Neural progenitor cell (in vitro differentiated cells): Measurements from ENCODE around the gene TMCC1. TPM values are rescaled to one million over a fixed set of nuclear protein-coding genes. Genes with fewer than 3 reads are reported as not detected.

Experiments used
- DNase-seq: peaks from one replicate; pipeline ENCODE4 v3.0.0-alpha.2; 2016; ENCODE audit warnings: low spot score
- H2AFZ ChIP-seq: fragments of 200-600 bp; sonication (generic); replicated peaks from 2 replicates; pipeline ENCODE4 v1.6.1; 2016; ENCODE audit warnings: antibody characterized with exemption
- H3F3A ChIP-seq: fragments of 200-600 bp; sonication (generic); 2 replicates; pipeline ENCODE4 v1.6.1; 2016; ENCODE audit warnings: antibody characterized with exemption, low read depth
- H3K27ac ChIP-seq: fragments of 200-600 bp; sonication (generic); 2 replicates; pipeline ENCODE4 v1.5.1; 2016; ENCODE audit warnings: mild to moderate bottlenecking
- H3K27me3 ChIP-seq: fragments of 200-600 bp; sonication (generic); 2 replicates; pipeline ENCODE4 v1.6.1; 2016; ENCODE audit warnings: mild to moderate bottlenecking, moderate library complexity
- H3K36me3 ChIP-seq: fragments of 200-600 bp; sonication (generic); 2 replicates; pipeline ENCODE4 v1.5.1; 2016
- H3K4me1 ChIP-seq: fragments of 200-600 bp; sonication (generic); 2 replicates; pipeline ENCODE4 v1.6.1; 2016; ENCODE audit warnings: mixed run types
- H3K4me2 ChIP-seq: fragments of 200-600 bp; sonication (generic); 2 replicates; pipeline ENCODE4 v1.6.1; 2016
- H3K4me3 ChIP-seq: fragments of 200-600 bp; sonication (generic); 2 replicates; pipeline ENCODE4 v1.5.1; 2016
- H3K79me2 ChIP-seq: fragments of 200-600 bp; sonication (generic); 2 replicates; pipeline ENCODE4 v1.6.1; 2016; ENCODE audit warnings: low read depth
- H3K9ac ChIP-seq: fragments of 200-600 bp; sonication (generic); 2 replicates; pipeline ENCODE4 v1.6.1; 2016
- H3K9me3 ChIP-seq: fragments of 200-600 bp; sonication (generic); 2 replicates; pipeline ENCODE4 v1.5.1; 2016; ENCODE audit warnings: low read depth
- H4K20me1 ChIP-seq: fragments of 200-600 bp; sonication (generic); 2 replicates; pipeline ENCODE4 v1.6.1; 2016; ENCODE audit warnings: low read depth
- H3K27ac Mint-ChIP-seq: 3 replicates; pipeline ENCODE4 v1.8.0; 2021; ENCODE audit warnings: mixed read lengths
- H3K27me3 Mint-ChIP-seq: 2 replicates; pipeline ENCODE4 v1.8.0; 2022; ENCODE audit warnings: low read depth, mild to moderate bottlenecking, inconsistent platforms, moderate library complexity, mixed read lengths; ENCODE audit not compliant: insufficient read depth
- H3K36me3 Mint-ChIP-seq: 3 replicates; pipeline ENCODE4 v1.8.0; 2021; ENCODE audit warnings: mixed read lengths
- H3K4me1 Mint-ChIP-seq: 3 replicates; pipeline ENCODE4 v1.8.0; 2021; ENCODE audit warnings: mixed read lengths
- H3K4me3 Mint-ChIP-seq: 3 replicates; pipeline ENCODE4 v1.8.0; 2021; ENCODE audit warnings: mild to moderate bottlenecking, moderate library complexity, mixed read lengths
- H3K9me3 Mint-ChIP-seq: 3 replicates; pipeline ENCODE4 v1.8.0; 2020; ENCODE audit warnings: mixed read lengths
- CTCF ChIP-seq: fragments of 200-600 bp; sonication (generic); IDR thresholded peaks from 2 replicates; pipeline ENCODE4 v1.5.1; 2017; ENCODE audit warnings: antibody characterized with exemption, mild to moderate bottlenecking
- EZH2 ChIP-seq: fragments of 200-600 bp; sonication (generic); IDR thresholded peaks from 2 replicates; pipeline ENCODE4 v1.6.1; 2017; ENCODE audit warnings: antibody characterized with exemption, mild to moderate bottlenecking, moderate library complexity
- EZH2phosphoT487 ChIP-seq: fragments of 200-600 bp; sonication (generic); IDR thresholded peaks from 2 replicates; pipeline ENCODE4 v1.6.1; 2017; ENCODE audit warnings: antibody characterized with exemption
- total RNA-seq: library from RNA; depleted of rRNA; stranded (reverse); fragments of >200 nt; gene quantifications from 2 replicates; pipeline ENCODE4 v1.2.3, GENCODE V29; 2015; ENCODE audit warnings: low replicate concordance

The TMCC1 gene
- total RNA-seq, 1 donor from 2014 or later, result 29.8 TPM

GRCh38 chr3:129940086-129940485 is 46.6 kb upstream of the TMCC1 start:
- Mint-ChIP-seq H3K4me3 (no peak overlapping the region), H3K36me3 (no peaks in the 10 kb centered on the region), H3K27ac (no peak overlapping the region), H3K4me1 (peaks cover 29% of the 10 kb centered on the region), H3K27me3 (peaks cover 9% of the 10 kb centered on the region), H3K9me3 (peaks cover 5% of the 10 kb centered on the region)
- no peaks in the 10 kb centered on the region for H3K36me3 ChIP-seq
- H3K27ac ChIP-seq, result no peak overlapping the region
- H3K4me1 ChIP-seq, result peaks cover 7% of the 10 kb centered on the region
- TF ChIP-seq EZH2phosphoT487 (no peak), CTCF (no peak), EZH2 (no peak)
- H3K4me2 ChIP-seq, result no peak overlapping the region
- H3K9me3 ChIP-seq, result no peaks in the 10 kb centered on the region
- no peaks in the 10 kb centered on the region for H3K79me2 ChIP-seq
- no peaks in the 10 kb centered on the region for H4K20me1 ChIP-seq
- no peak overlapping the region for H2AFZ ChIP-seq
- H3K4me3 ChIP-seq, result no peak overlapping the region
- H3K27me3 ChIP-seq, result no peaks in the 10 kb centered on the region
- peaks cover 28% of the 10 kb centered on the region for H3F3A ChIP-seq
- no peak overlapping the region for H3K9ac ChIP-seq
- no peak for DNase-seq

GRCh38 chr3:129938140-129938930 is 44.8 kb upstream of the TMCC1 start:
- peaks cover 30% of the 10 kb centered on the region for H3F3A ChIP-seq
- no peak overlapping the region for H2AFZ ChIP-seq
- Mint-ChIP-seq H3K36me3 (no peaks in the 10 kb centered on the region), H3K27me3 (peaks cover 8% of the 10 kb centered on the region), H3K4me1 (peaks cover 28% of the 10 kb centered on the region), H3K27ac (peak overlapping the region; percentile 44), H3K9me3 (no peaks in the 10 kb centered on the region), H3K4me3 (peak overlapping the region; percentile 7)
- no peak overlapping the region for H3K4me3 ChIP-seq
- H3K9ac ChIP-seq, result no peak overlapping the region
- peak; percentile 67 for DNase-seq
- H3K4me2 ChIP-seq, result no peak overlapping the region
- H3K27ac ChIP-seq, result no peak overlapping the region
- no peaks in the 10 kb centered on the region for H4K20me1 ChIP-seq
- H3K79me2 ChIP-seq, result no peaks in the 10 kb centered on the region
- peaks cover 9% of the 10 kb centered on the region for H3K27me3 ChIP-seq
- TF ChIP-seq EZH2phosphoT487 (no peak), CTCF (no peak), EZH2 (no peak)
- H3K9me3 ChIP-seq, result no peaks in the 10 kb centered on the region
- peaks cover 7% of the 10 kb centered on the region for H3K4me1 ChIP-seq
- H3K36me3 ChIP-seq, result no peaks in the 10 kb centered on the region

GRCh38 chr3:129937717-129938116 is 44.2 kb upstream of the TMCC1 start:
- Histone ChIP-seq H3K4me2 (no peak overlapping the region), H3K27me3 (peaks cover 9% of the 10 kb centered on the region), H3K9me3 (no peaks in the 10 kb centered on the region), H3K36me3 (no peaks in the 10 kb centered on the region), H3K27ac (peak overlapping the region; percentile 10), H3K4me1 (peaks cover 7% of the 10 kb centered on the region), H3K4me3 (no peak overlapping the region), H3K9ac (no peak overlapping the region), H3F3A (peaks cover 30% of the 10 kb centered on the region), H2AFZ (no peak overlapping the region), H3K79me2 (no peaks in the 10 kb centered on the region), H4K20me1 (no peaks in the 10 kb centered on the region)
- DNase-seq, result peak; percentile 54
- Mint-ChIP-seq H3K9me3 (no peaks in the 10 kb centered on the region), H3K27ac (peak overlapping the region; percentile 44), H3K4me1 (peaks cover 25% of the 10 kb centered on the region), H3K4me3 (peak overlapping the region; percentile 7), H3K36me3 (no peaks in the 10 kb centered on the region), H3K27me3 (peaks cover 8% of the 10 kb centered on the region)
- TF ChIP-seq EZH2phosphoT487 (no peak), CTCF (peak; percentile 24)
